Pons (tissue), 1 donor: ENCODE data around the gene CZIB.

Experiments used
- DNase-seq: peaks from one replicate; pipeline ENCODE4 v3.0.0-alpha.2; 2016; ENCODE audit warnings: low spot score

CZIB gene

DNA sequence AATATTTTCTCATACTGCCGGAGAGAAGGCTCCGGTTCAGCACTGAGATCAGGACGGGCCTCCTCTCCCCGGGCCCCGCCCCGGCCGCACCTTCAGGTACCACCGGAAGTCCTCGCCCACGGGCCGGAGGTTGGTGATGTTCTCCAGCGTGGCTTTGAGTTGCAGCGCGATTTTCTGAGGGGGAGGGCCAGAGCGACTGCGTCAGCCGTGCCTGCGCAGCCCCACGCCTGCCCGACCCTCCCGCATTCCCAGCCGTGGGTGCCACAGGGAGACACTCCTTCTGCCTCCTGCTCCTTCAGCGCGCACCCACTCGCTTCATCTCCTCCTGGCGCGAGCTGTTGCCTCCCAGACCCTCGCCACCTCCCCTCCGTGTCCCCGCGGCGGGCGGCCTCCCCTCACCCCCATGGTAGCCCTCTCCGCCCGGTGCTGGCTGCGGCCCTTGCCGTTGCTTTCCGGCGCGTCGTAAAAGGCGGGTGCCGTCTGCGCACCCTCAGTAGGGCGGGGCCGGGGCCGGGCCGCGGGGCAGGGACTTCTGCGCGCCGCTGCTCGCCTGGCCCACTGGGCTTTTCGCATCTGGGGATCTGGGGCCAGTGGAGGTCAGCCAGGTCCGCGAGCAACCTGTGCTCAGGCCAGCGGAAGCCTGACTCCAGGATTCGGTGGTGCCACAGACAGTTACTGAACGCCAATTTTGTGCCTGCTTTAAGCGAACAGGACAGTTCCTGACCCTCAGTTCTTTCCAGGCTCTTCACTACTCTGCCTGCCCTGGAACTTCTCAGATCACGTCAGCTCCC lies at the start of gene CZIB:
Gene CZIB (minus strand): TSS at position 464 of the 791 bp plus-strand sequence. CDS start 59 bp downstream, at position 405.
- DNase-seq = peak; percentile 72

DNA sequence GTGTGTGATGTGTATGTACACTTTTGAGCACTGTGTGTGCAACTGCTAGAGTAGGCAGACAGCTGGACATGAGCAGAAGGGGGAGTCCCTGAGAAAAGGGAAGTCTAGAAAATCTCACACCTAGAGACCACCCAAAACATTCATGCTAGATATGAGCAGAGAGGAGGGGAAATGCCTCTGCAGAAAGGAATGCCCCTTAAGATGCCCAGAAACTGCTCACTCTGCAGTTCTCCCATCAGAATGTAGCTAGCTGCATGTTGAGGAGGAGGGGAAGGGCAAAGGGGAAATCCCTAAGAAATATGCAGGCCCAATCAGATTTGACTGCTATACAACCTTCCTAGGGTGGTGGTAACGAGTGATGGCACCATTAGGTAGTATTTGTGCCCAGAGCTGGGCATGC lies 49.7 kb upstream of the CZIB start:
- no peak for DNase-seq

DNA sequence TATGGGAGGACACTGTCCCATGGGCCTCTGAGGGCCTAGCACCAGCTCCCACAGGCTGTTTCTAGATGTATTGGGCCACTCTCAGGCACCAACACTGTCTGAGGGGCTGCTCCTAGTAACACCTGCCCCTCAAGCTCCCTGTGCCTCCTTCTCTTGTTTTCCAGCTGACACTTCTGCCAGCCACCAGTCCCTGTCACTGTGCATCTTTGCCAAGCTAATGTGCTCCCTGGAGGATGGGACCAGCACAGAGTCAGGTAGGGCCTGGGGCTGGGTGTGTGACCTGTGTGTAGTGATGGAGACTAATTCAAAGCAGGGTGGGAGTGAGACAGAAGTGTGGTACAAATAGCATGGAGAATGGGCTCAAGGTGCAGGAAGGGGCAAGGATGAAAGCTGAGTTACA lies 47.3 kb upstream of the CZIB start:
- DNase-seq = no peak

DNA sequence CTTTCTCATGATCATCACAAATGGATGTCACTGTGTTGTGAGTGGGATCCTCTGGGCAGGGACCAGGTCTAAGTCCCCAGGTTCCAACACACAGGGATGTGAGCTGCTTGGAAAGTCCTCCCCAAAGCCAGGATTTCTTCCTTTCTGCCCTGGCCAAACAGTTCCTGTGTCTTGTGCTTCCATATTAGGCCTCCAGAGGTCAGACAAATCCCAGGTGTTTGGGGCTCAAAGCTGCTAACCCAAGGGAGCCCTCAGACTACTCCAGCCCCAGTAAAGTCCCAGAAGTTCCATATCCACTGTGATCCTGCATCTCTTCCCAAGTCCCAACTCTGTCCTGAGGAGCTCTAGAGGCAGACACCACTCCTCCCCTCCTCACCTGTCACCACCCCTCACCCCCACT lies 45.6 kb upstream of the CZIB start:
- DNase-seq = no peak

DNA sequence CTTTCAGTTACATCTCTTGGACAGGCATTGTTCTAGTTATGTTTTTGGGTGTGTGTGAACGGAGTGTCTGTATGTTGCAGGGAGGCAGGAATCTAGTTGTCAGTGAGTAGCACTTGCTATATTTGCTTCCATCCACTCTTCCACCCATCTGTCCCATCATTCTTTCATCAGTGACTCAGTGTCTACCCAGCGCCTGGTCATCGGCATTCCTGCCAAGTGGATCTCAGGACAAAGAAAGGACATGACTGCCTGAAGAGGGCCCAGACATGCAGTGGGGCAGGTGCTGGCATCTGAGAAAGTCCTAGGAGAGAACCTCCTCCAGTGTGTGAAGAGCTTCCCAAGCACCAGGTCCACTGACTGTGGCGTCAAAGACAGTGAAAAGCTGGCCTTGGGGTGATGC lies 45.1 kb upstream of the CZIB start:
- no peak for DNase-seq

DNA sequence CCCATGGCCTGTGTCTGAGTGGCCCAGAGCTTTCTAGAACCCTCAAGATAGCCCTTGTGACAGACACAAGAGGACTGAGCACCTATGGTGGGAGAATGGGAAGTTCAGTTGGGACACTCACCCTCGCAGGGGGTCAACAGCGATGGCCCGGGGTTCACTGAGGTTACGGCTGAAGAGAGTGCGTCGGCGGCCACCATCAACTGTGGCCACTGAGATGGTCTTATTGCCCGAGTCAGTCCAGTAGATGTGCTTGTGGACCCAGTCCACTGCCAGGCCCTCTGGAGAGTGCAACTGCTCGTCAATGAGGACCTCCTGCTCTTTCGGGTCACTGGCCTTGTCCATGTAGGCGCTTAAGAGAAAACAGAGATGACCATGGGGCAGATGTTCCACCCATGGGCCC lies 43.6 kb upstream of the CZIB start:
- DNase-seq = no peak

DNA sequence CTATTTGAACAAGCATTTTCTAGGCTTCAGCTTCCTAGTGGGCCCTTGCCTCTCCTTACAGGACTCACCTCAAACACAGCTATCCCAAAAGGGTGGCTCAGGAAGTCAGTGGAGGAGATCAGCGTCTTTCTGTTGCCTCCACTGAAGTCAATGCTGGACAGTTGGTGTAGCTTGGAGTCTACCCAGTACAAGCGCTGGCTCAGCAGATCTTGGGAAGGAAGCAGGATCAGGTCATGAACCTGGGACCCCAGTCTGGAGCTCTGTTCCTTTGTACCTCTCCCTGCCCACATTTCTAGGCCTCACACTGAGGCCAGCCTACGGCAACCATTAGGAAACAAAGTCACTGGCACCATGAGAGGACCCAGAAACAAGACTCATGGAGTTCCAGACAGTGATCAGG lies 41.6 kb upstream of the CZIB start:
- no peak for DNase-seq

DNA sequence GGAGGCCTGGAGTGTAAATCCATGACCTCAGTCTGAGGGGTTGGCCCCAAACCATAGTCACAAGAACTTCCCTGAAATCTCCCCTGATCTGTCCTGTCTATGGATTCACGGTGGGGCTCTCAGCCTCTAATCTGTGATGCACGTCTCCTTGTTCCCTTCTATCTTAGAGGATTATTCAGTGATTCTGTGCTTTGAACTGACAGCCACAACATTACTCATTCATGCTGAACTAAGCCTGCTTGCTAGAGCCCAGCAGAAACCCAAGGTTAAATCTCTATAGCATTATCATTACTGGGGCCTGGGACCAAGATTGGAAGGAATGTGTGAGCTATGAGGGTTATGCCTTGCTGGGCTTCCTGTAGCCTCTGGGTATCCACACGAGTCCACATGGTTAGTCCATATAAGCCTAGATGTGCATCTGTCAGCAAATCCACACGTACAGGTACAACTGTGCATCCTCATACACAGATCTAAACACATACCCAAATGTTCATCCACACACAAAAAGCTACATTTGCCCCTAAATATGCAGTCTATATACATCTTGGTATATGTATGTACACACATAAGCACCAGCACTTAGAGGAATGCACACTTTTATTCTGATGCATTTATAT lies 40.3 kb upstream of the CZIB start:
- no peak for DNase-seq

DNA sequence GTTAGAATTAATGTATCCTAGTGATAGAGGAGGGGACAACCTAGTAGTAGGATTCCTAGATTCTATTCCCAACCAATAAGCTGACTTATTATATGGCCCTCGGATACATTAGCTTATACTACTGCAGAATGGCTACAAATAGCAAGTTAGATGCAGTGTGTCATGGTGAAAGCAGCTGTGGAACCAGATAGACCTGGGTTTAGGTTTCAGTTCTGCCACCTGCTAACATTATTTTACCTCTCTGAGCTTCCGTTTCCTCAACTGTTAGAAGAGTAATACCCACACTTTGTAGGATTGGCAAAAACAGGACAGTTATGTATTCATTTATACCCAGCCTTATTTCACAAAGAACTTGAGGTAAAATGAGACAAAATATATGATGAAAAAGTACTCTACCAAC lies 39.5 kb upstream of the CZIB start:
- no peak for DNase-seq

DNA sequence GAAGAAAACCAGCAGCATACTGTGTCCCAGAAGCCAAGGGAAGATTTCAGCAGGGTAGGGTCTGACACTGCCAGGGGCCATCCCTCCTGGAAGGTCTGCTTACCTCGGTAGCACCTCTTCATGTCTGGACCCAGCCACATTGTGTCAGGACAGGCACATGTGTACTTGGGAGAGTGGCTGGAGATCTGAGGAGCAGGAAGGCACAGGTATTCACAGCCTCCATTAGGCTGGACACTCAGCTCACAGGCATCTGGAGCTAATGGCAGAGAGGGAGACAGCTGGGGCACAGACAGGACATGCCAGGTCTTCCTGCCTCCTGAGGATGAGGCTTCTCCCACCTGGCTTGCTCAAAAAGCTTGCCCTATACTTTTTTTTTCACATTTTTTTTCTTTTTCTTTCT lies 37.8 kb upstream of the CZIB start:
- no peak for DNase-seq

DNA sequence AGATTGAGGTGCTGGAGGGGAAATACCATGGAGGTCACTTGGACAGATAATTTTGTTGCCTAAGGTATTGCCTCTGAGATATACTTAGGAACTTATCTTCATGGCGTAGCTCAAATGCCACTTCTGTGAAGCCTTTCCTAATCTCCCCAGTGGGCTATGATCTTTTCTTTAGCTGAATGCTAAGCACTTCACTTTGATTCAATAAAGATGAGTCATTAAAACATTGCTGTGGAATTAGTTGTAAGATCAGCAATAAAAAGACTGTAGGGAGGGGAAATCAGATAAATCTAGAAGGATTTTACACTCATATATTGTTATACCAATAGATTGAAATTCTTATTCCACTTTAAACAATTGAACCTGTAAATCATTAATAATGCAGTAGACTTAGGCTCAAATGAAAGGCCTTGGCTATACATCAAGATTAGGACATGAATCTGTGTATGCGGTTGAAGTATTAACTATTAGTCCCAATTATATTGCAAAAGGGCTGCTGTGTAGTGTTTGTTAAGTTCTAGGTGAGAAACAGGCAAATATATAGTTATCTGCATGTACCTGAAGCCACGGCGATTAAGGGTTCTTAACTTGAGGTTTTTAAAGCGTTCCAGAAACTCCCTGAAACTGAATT lies 37.1 kb upstream of the CZIB start:
- DNase-seq = no peak

DNA sequence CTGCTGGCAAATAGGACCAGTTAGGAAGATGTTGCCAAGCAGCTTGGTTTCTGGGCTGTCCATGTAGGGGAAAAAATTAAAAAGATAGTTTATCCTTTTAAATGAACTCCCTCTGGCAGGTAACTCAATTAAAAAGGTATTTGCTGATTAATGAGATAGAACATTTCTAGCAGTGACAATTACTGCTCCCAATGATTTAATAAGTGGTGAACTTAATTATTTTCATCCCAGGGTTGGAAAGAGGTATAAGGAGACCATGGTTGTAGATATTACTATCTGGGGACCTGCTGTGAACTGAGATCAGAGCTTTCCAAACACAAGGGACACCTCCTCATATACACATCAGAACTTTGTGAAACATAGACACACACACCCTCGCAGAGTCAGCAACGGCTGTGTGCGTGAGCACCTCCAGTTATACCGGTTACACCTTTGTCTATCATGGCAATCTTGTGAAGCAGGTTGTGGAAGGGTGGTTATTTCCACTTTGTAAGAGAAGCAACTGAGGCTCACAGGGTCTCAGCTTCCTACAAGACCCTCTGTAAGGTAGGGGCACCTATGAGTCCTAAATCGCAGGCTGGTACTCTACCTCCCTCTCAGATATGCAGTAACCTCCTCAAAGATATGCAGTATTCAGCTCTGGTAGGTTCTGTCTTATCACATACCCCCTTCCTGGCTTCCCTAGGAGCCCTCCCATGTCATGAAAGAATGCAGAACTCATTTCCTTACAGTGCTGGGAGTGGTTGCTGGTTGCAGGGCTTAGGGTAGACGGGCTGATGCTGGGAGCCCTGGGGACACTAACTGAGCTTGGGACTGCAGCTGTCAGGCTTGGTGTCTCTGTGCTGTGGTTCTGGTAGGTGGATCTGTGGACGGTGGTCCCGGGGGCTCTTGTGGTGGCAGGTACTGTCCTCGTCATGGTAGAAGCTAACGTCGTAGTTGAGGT lies 36.3 kb upstream of the CZIB start:
- DNase-seq = no peak

DNA sequence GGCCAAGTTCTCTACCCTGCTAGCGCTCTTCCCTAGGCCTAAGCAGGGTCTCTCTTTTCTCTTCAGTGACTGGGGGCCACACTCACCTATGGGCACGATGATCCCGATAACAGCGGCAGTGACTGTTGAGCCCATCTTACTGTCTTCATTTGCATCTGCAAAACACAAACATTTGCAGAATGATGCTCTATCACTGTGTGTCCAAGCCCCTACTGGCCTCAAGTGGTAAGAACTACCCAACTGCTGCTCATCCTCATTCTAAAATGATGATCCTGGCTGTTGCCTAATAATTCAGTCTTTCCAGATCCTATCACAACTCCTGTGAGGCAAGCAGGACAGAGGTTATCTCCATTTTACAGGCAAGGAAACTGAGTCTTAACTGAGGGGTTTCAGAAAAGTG lies 34.6 kb upstream of the CZIB start:
- no peak for DNase-seq

DNA sequence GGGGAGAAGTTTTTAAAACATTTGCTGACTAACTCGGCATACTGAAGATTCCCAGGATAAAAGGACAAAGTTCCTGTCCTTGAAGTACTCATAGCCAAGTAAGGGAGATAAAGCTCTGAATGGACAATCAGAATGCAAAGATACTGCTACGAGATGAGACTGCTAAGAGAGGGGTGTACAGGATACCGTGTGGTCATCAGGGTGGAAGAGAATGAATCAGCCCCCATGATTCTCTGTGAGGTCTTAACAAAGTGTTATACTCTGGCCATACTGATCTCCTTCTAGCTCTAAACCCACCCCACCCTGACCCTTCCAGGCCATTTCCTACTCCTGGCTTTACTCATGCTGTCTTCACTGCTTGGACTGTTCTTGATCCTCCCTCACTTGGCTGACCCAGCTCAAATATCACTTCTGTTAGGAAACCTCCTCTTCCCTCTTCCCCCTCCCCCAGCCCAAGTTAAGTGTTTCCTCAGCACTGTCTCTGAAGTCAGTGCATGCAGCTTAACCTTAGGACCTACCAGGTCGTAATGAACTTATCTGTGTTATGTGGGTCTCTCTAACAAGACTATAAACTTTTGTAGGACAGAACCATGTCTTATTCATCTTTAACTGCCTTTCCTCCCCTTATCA lies 33.7 kb upstream of the CZIB start:
- no peak for DNase-seq

DNA sequence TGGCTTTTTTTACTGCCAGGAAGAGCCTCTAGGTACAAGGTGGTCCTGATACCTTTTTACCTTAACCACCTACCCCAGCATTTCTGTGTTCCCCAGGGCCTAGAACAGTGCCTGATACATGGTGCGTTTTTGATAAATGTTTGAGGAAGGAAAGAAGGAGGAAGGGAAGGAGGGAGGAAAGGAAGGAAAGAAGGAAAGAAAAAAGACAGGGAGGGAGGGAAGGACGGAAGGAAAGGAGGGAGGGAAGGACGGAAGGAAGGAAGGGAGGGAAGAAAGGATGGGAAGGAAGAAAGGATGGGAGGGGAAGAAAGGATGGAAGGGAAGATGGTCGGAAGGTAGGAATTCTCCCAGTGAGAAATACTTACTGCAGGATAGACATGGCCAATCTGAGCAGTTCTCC lies 29.9 kb upstream of the CZIB start:
- DNase-seq = no peak

DNA sequence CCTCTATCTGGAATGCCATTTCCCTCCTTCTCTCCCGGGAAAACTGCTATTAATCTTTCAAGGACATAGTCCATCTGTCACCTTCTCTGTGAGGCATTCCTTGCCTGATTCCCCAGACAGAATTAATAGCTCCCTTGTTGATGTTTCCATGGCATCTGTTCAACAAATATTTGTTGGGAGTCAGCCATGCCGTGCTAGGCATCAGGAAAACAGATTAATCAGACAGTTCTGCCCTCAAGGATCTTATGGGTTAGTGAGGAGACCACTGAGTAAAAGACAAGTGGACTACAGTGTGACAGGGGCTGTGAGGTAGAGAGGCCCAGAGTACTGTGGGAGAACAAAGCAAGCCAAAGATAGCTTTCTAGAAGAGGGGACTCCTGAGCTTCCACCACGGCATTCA lies 29.3 kb upstream of the CZIB start:
- no peak for DNase-seq

DNA sequence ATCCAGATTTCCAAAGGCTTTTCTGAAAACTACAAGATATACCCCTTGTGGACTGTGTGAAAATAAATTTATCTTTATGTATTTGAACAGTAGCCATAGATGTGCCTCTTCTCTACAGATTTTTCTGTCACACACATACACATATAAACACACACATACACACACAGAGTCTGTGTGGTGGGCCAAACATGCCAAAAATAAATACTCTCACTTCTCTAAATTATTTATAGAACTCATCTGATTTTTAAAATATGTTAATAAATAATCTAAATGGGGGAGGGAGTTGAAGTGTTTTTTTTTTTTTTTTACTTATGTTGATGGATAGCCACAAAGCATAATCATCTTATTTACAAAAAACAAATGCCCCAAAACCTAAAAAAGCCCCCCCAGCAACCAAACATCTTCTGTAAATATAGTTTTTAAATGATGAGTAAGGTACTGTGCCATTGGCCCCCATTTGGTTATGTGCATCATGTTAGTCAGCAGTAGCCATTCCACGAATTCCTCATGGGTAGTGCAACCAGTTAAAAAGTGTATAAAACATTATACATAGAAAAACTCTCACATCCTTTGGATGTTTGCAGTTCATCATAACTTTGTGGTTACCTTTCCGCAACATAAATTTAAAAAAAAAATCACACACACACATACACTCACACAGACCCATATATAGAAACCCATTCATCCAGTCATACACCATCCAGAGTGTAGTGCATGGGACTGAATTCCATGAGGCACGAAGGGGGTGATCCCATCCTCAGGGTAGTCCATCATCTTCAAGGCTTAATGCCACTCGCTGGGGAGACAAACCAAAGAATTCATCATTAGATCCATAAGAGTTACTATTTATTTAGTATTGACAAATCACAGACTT lies 26.1 kb upstream of the CZIB start:
- no peak for DNase-seq

DNA sequence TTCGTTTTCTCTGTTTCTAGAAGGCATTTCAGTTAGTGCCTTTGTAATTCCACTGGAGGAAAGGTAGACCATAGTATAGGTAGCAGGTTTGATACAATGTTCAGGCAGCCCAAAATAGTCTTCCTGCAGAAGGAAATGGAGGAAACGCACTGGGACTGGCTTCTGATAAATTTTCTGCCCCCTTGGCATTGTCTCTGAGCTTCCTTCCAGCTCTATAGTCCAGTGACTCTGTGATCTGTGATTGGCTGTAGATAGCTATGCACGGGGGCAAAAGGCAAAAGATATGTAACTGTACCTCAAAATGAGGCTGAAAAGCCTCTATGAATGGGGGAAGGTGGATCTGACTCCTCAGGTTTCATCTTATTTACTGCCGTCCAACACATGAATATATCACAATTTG lies 23.7 kb upstream of the CZIB start:
- DNase-seq = no peak

DNA sequence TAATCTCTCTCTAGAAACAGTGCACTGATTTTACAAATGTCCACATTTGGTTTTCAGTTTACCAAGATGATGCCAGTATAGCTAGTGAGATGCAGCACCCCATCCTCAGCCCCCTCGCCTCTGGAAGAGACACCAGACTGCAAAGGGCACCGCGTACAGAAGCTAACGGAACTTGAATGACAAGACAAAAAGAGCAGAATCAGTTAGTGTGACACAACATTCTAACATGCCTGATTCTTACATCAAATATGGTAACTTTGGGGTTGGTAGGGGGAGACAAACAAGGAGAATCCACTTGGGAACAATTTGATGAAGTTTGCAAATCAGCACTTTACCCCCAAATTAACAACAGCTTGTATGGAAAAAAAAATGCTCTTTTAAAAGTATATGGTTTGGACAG lies 21.9 kb upstream of the CZIB start:
- DNase-seq = no peak

DNA sequence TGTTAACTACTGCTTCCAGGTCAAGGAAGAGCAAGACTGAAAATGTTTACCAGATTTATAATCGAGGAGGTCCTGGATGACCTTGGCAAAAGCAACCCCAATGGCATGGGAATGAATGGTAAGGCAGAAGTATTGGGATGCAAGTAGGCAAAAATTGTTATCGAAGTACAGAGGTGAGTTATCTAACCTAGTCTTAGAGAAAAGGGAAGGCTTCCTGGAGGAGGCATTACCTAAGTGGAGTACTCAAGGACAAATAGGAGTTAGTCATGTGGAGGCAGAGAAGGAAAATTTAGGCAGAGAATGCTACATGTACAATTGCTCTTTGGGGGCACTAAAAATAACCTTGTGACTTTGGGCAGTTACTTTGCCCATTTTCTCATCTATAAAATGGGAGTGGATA lies 21.4 kb upstream of the CZIB start:
- DNase-seq = no peak
